Measurements from ENCODE around the gene RTL3. TPM values are rescaled to one million over a fixed set of nuclear protein-coding genes. Genes with fewer than 3 reads are reported as not detected.

Gene RTL3
- polyA plus RNA-seq, 1 donor (not counting 4 experiments of a cell fraction or from before 2014, with no cell fraction given): not detected

GRCh38 chrX:78622831-78623230, 36.3 kb downstream of the RTL3 start:
- Histone ChIP-seq H3K4me1 (ENCODE audit: control insufficient read depth, extremely low read depth, insufficient read depth, low read length) (no peaks in the 10 kb centered on the region), H4K20me1 (ENCODE audit: control insufficient read depth, extremely low read depth, insufficient read depth, low read length) (no peaks in the 10 kb centered on the region), H3K79me2 (ENCODE audit: control insufficient read depth, insufficient read depth, low read length) (no peaks in the 10 kb centered on the region), H3K27ac (ENCODE audit: control insufficient read depth, insufficient read depth, low read length) (no peak overlapping the region), H3K9me3 (ENCODE audit: control insufficient read depth, low read depth, low read length) (no peaks in the 10 kb centered on the region), H3K9ac (ENCODE audit: control insufficient read depth, extremely low read depth, insufficient read depth, low read length) (no peak overlapping the region), H3K27me3 (ENCODE audit: control insufficient read depth, extremely low read depth, insufficient read depth, low read length) (no peaks in the 10 kb centered on the region), H3K36me3 (ENCODE audit: control insufficient read depth in 2 of 2, extremely low read depth in 1 of 2, insufficient read depth in 2 of 2, low read length in 2 of 2) (no peaks in the 10 kb centered on the region), H3K4me2 (ENCODE audit: control insufficient read depth, extremely low read depth, insufficient read depth, low read depth, low read length) (no peak overlapping the region), H2AFZ (ENCODE audit: control insufficient read depth, low read length) (no peak overlapping the region), H3K9me1 (ENCODE audit: control insufficient read depth, extremely low read depth, insufficient read depth, low read length) (no peaks in the 10 kb centered on the region), H3K4me3 (ENCODE audit: control insufficient read depth in 2 of 3, extremely low read depth in 1 of 3, insufficient read depth in 2 of 3, low read depth in 1 of 3, low read length in 3 of 3) (no peak overlapping the region)
- dilution Hi-C loops (cut with MboI; ENCODE audit: extremely low pct_ligation_motif_present, low sequenced_read_pairs): no loop called here
- FAIRE-seq (no peak), DNase-seq (ENCODE audit: low read depth, low spot score) (no peak)
- TF ChIP-seq CTCF (optimal IDR thresholded peaks at IDR 0.05 in 1 of 3, IDR thresholded peaks at IDR 0.05 in 1 of 3, conservative IDR thresholded peaks at IDR 0.05 in 1 of 3; ENCODE audit: extremely low read depth in 1 of 3, insufficient read depth in 2 of 3, low read length in 3 of 3): no peak
- TF ChIP-seq EZH2 (IDR thresholded peaks at IDR 0.05; ENCODE audit: low read length): no peak

GRCh38 chrX:78619834-78620233, 39.3 kb downstream of the RTL3 start:
- no peaks in the 10 kb centered on the region for H3K36me3 ChIP-seq (ENCODE audit: control insufficient read depth in 2 of 2, extremely low read depth in 1 of 2, insufficient read depth in 2 of 2, low read length in 2 of 2)
- H3K4me2 ChIP-seq (ENCODE audit: control insufficient read depth, extremely low read depth, insufficient read depth, low read depth, low read length): no peak overlapping the region
- no peak overlapping the region for H3K4me3 ChIP-seq (ENCODE audit: control insufficient read depth in 2 of 3, extremely low read depth in 1 of 3, insufficient read depth in 2 of 3, low read depth in 1 of 3, low read length in 3 of 3)
- no peak overlapping the region for H3K9ac ChIP-seq (ENCODE audit: control insufficient read depth, extremely low read depth, insufficient read depth, low read length)
- H4K20me1 ChIP-seq (ENCODE audit: control insufficient read depth, extremely low read depth, insufficient read depth, low read length): no peaks in the 10 kb centered on the region
- no peaks in the 10 kb centered on the region for H3K9me3 ChIP-seq (ENCODE audit: control insufficient read depth, low read depth, low read length)
- no peaks in the 10 kb centered on the region for H3K27me3 ChIP-seq (ENCODE audit: control insufficient read depth, extremely low read depth, insufficient read depth, low read length)
- no peak overlapping the region for H3K27ac ChIP-seq (ENCODE audit: control insufficient read depth, insufficient read depth, low read length)
- dilution Hi-C loops (cut with MboI; ENCODE audit: extremely low pct_ligation_motif_present, low sequenced_read_pairs): no loop called here
- FAIRE-seq: no peak
- no peak for TF ChIP-seq EZH2 (IDR thresholded peaks at IDR 0.05; ENCODE audit: low read length)
- TF ChIP-seq CTCF (optimal IDR thresholded peaks at IDR 0.05 in 1 of 3, IDR thresholded peaks at IDR 0.05 in 1 of 3, conservative IDR thresholded peaks at IDR 0.05 in 1 of 3; ENCODE audit: extremely low read depth in 1 of 3, insufficient read depth in 2 of 3, low read length in 3 of 3): no peak
- DNase-seq (ENCODE audit: low read depth, low spot score): no peak
- H3K9me1 ChIP-seq (ENCODE audit: control insufficient read depth, extremely low read depth, insufficient read depth, low read length): no peaks in the 10 kb centered on the region
- no peaks in the 10 kb centered on the region for H3K79me2 ChIP-seq (ENCODE audit: control insufficient read depth, insufficient read depth, low read length)
- H3K4me1 ChIP-seq (ENCODE audit: control insufficient read depth, extremely low read depth, insufficient read depth, low read length): no peaks in the 10 kb centered on the region
- no peak overlapping the region for H2AFZ ChIP-seq (ENCODE audit: control insufficient read depth, low read length)
